Right ventricle myocardium inferior (tissue), 1 donor: ENCODE results near the gene EPB41L2. TPM values are rescaled to one million over a fixed set of nuclear protein-coding genes. Genes with fewer than 3 reads are reported as not detected.

ENCODE experiments used
- ATAC-seq: fragments of 200-7000 bp; cut with Tn5 transposase; one replicate; pipeline ENCODE4 v1.9.1; 2020; ENCODE audit warnings: mild to moderate bottlenecking, moderate library complexity
- DNase-seq: peaks from one replicate; pipeline ENCODE4 v3.0.0; 2021; ENCODE audit errors: missing footprints
- intact Hi-C: fragments of 100-400 bp; cut with DNase I; formaldehyde crosslinking; loops from one replicate; pipeline ENCODE4 v1.11.0; 2022
- total RNA-seq: library from RNA; stranded (reverse); fragmentation: NEBNext Ultra II Directional; extraction: Animal tissue kit (Norgen Biotek cat#: 25700); gene quantifications from one replicate; pipeline ENCODE4 v1.2.1, GENCODE V29; 2021
- donor health status: DM: no; HTN: yes; CAD: no; lungs with severe emphysema.

Gene EPB41L2
- total RNA-seq, 1 donor from 2014 or later, result 97.2 TPM

DNA sequence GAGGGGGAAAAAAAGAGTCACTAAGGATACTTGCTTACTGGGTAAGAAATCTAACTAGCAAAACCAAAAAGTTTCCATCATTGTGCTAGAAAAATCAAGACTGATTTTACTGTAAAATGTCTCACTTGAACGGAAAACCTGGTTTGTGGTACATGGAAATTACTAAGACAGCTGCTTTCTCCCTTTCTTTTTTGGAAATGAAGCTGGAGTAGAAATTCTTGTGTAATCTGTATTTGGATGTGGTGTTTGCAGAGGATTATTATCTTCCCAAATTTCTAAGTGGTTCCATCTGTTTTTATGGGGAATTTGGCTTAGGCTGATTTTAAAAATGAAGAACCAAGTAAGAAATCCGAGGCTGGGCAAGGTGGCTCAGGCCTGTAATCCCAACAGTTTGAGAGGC is 20.4 kb downstream of the EPB41L2 start:
- DNase-seq (no peak), ATAC-seq (peak; percentile 82)
- intact Hi-C loops, result no loop called here

DNA sequence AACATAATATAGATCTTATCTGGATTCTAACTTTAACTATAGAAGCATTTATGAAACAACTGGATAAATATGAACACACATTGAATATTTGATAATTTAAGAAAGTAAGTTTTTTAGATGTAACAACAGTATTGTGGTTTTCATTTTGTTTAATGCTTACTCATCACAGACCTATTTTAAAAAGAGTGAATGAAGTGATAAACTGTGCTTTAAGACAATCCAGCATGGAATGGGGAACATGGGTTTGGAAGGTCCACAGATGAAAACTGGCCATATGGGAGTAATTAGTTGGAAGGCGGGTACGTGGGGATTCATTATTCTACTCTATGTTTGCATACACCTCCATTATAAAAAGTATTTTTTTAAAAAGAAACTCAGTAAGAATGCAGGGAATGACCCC is 21.2 kb downstream of the EPB41L2 start:
- intact Hi-C loops, result no loop called here
- DNase-seq (no peak), ATAC-seq (no peak)

DNA sequence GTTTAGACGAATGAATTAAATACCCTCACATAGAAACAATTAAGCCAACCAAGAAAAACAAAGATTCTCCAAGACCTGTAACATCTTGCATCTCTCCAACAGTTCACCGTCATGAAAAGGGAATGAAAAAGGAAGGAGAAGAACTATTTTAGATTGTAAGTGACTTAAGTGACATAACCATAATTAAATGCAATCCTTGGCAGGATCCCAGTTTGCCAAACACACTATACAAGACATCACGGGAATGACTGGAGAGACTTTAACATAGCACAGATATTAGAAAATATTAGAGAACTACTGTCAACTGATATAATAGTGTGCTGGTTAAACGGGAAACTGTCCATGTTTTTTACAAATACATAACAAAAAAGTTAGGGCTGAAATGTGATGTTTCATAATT is 22.2 kb downstream of the EPB41L2 start:
- ATAC-seq (no peak), DNase-seq (no peak)
- intact Hi-C loops, result no loop called here

DNA sequence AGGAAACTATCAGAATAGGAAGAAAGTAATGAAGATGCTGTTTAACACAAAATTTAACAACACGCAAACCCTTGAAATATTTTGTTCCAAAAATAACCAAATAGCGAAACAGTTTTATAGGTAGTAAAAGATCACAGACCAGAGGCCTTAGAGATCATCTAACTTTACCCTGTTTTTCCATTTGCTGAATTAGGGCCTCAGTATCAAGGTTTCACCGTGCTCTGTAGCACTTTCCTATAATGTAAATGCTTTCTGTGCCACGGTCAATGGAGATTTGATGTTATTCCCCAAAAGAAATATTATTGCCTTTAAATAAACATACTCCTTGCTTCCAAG is 23.7 kb downstream of the EPB41L2 start:
- ATAC-seq, result no peak
- intact Hi-C loops, result no loop called here
- no peak for DNase-seq

DNA sequence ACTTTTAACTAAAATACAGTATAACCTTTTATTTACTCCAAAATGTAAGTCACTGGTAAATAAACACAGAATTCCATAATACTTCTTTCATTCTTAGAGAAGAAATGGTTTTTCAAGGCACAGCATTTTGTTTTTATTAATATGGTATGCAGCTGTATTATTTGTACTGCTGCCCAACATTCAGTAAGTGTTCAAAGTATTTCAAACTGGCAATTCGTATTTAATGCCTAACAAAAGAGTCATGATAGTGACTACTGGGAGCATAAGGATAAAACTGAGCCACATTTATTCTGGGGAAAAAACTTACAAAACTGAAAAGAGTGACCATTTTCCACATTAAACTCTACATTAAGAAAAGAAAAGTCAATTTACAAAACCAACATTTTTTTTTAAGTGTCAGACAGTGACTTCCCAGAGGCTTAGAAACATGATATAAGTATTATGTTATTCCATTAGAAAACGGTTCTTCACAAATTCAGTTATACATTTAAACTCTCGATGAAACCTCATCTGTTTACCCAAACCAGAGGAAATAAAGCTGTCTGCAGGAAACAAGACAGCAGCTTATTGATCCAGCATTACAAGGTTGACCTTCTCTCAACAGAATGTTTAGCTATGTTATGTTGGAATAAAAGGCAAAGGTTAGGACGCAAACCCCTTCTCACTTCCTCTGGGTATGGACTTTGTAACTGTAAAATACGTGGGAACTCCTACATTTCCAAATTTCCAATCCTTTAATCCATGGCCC is 24.3 kb downstream of the EPB41L2 start:
- intact Hi-C loops, result no loop called here
- ATAC-seq, result no peak

DNA sequence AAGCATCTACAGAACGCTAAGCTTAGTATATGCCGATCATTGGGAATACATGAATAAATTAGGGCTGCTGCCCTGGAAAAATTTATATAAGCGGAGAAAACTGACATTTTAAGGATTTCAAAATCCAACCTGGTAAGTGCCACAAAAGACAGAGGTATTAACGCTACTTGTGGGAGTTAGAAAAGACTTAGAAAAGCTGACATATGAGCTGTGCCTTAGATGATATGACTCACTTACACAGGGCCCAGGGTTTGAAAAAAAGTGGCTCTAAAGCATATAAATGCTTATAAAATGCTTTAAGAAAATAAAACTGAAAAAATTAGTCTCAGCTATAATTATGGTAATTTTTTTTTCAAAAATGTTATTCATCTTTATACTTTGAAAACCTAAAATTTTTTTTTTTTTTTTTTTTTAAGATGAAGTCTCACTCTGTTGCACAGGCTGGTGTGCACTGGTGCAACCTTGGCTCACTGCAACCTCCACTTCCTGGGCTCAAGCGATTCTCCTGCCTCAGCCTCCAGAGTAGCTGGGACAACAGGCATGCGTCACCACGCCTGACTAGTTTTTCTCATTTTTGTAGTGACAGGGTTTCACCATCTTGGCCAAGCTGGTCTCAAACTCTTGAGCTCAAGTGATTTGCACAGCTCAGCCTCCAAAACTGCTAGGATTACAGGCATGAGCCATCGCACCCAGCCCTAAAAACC is 25.7 kb downstream of the EPB41L2 start:
- ATAC-seq (no peak), DNase-seq (no peak)
- intact Hi-C loops, result no loop called here

More for the DNA sequence above, 24.3 kb downstream of the EPB41L2 start:
- DNase-seq, result no peak

DNA sequence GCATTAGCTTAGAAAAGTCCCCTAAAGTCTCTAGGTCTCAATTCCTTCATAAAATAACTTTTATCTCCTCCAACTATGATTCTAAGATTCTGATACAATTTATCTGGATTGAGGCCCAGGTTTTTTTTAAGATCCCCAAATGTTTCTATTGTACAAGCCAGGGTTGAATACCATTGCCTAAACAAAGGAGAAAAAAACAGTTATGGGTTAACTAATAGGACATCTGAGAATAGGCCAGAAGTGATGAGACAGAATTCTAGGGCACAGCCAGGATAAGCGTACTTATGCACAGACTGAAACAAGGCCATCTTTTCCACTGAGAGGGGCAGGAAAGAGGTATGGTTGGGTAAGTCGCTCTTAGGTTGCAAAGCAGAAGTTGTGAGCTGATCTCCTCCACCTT is 26.4 kb downstream of the EPB41L2 start:
- intact Hi-C loops, result no loop called here
- ATAC-seq (no peak), DNase-seq (no peak)

DNA sequence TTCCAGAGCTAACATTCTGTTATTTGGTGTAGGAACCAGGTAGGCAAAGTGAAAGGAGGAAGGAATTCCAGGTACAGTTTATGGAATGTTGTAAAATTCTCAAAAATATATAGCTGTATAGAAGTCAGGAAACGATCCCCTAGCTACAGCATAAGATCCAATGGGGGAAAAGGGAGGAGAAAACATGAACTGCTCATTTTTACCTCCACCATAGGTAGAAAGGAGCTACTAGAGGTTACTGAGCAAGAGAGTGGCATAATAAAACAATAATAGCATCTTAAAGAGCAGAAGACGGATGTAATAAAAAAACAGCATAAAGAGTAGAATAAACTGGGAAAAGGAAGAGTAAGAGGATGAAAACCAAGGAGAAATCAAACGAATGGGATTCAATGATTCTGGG is 26.9 kb downstream of the EPB41L2 start:
- no peak for ATAC-seq
- intact Hi-C loops, result no loop called here

DNA sequence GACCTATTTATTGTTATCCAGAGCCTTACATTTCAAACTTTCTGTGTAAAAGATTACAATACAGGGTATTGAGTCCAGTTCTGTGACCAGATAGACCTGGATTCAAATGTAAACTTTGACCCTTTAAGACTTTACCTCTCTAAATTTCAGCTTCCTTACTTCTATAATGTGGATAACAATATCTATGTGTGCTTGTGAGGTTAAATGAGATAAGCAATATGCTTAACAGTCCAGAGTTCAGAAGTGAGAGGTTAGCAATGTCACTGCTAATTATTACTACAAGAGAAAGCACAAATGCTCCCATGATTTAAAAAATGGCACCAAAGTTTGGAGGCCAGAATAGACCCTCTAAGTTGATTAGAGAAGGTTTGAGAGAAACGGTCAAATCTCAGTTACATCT is 27.5 kb downstream of the EPB41L2 start:
- DNase-seq (no peak), ATAC-seq (no peak)
- intact Hi-C loops, result no loop called here

More for the DNA sequence above, 26.9 kb downstream of the EPB41L2 start:
- no peak for DNase-seq

DNA sequence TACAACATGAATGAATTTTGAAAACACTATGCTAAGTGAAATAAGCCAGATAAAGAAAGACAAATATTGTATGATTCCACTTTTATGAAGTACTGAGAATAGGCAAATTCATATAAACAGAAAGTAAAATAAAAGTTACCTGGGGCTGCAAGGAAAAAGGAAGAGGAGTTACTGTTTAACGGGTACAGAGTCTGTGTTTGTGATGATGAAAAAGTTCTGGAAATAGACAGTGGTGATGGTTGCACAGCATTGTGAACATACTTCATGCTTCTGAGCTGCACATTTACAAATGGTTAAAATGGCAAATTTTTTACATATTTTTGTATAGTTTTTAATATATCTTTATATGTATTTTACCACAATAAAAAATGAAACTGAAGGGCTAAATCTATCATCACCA is 29.4 kb downstream of the EPB41L2 start:
- DNase-seq (no peak), ATAC-seq (no peak)
- intact Hi-C loops, result no loop called here

DNA sequence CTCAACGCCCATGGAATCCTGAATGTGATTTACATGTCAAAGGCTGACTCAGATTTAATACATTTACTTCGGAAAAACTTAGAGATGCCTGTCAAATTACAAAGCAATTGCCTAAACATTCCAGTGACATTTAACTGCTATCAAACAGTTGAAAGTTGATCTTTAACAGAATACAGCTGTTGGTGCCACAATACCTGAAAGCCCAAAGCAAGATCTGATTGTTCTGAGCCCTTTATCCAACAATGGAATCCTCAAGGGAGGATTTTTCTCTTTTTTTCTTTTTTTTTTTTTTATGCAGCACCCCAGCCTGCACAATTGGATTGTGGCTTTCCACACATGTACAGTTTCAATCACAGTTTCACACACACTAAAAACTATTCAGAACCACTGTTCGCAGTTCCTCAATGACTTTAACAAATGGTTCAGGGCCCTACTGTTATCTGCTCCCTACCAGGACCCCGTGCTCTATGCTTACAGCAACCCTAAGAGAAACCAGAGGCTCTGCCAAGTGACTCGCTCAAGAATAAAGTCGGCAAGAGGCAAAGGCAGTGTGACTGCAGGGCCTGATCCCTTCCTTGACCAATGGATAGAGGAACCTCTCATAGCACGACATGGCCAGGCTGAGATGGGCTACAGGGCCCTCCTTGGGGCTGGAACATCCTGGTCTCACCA is 33.3 kb downstream of the EPB41L2 start:
- intact Hi-C loops, result no loop called here
- DNase-seq (no peak), ATAC-seq (peak; percentile 54)

DNA sequence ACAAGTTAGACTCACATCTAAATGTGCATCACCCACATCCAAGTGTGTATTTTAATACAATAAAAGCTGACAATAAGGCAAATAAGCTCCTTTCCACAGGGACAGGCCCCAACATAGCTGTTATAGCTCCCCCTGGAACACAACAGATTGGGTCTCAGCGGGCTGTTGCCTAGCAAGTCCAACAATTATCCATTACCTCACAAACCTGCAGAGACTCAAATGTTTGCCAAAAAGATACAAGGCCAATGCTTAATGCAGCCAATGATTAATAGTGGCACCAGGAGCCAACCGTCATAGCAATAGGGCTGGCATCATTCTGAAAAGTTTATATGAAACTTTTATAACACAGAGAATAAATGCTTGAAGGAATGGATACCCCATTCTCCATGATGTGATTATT is 35.7 kb downstream of the EPB41L2 start:
- DNase-seq (no peak), ATAC-seq (no peak)
- intact Hi-C loops, result no loop called here

DNA sequence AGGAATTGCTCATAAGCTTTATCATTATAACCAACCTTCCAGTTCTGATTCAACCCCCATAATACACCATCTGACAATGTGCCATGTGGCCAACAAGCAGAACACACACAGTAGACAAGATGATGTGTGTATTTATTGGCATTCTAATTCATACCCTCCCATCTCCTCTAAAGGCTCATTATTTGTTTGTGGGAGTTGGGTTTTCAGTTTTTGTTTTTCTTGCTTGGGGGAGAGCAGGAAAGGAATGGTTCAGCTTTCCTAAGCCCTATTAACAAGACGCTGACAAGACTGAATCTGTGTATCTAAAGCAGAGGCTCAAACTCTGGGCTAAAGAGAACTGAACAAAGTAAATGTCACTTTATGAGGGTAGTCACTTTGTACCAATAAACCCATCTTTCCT is 36.8 kb downstream of the EPB41L2 start:
- DNase-seq, result no peak
- ATAC-seq, result no peak
- intact Hi-C loops, result no loop called here

DNA sequence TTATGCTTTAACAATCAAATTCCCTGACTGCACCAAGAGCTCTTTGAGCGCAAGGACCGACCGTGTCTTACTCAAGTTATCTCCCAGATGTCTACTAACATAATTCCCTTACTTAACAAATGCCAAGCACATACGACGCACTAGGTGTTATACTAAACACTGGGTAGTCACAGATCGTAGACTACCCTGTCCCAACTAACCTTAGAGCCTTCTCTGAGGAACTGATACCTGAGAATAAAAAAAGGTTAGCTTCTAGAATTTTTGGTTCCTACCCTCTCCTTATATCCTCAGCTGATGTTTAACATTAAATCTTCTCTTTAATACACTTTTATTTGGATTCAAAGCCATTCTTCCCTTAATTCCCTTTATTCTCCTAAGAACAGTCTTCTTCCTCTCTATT is 38.5 kb downstream of the EPB41L2 start:
- DNase-seq (no peak), ATAC-seq (no peak)
- intact Hi-C loops, result no loop called here

DNA sequence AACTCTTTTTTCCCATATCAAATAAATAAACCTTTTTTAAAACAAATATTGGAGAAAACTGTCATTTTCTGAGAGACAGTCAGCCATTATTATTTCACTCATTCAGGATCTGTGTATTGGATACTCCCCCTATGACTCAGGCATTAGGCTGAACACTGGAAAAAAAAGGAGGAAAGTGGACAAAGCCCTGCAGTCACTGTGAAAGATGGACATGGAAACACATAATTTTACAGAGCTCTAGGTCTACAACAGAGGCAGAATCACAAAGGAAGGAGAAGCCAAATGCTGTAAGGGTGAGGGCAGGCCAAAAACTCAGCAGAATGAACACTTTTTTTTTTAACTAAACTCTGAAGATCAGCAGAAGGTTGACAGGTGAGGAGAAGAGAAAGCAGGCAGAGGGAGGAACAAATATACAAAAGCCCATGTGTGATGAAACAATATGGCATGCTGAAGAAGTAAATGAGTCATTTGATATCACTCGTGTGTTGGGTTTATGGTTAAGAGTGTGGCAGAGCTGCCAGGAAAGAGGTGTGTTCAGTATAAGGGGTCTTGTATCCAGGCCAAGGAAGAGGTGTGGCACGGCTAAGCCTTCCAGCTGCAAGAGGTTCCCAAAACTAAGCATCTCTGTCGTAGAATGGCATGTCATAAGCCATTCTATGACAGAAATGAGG is 39.1 kb downstream of the EPB41L2 start:
- DNase-seq, result no peak
- no peak for ATAC-seq
- intact Hi-C loops, result no loop called here

DNA sequence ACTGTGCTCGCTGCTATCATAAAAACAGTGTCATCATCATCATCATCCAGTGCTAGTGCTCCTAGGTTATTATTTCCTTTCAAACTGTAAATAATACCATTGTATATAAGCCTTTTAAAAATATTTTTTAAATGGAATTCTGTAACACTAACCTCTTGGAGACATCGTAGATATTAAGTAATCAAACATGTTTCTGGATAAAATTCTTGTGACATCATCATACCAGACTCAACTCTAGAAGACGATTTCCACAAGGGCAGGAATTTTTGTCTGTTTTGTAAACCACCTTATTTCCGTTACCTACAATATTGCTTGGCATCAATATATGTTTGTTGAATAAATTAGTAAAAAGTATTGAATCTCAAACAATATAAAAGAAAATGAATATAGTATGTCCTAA is 40.4 kb downstream of the EPB41L2 start:
- intact Hi-C loops, result no loop called here
- DNase-seq (no peak), ATAC-seq (no peak)

DNA sequence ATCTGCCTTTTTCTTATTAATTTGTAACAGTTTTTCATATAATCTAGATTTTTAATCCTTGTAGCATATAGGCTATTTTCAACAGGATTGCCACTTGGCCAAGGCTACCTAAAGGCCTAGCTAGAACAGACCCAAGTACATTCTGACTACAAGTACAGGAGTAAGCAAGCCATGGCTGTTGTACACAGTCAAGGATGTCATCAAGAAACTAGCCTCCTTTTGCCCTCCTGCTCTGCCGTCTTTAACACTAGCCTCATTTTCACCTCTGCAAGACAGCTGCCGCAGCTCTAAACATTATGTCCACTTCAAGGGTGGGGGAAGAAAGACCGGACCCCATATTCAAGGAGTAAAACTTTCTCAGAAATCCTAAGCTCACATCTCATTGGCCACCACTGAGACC is 45.1 kb downstream of the EPB41L2 start:
- intact Hi-C loops, result no loop called here

DNA sequence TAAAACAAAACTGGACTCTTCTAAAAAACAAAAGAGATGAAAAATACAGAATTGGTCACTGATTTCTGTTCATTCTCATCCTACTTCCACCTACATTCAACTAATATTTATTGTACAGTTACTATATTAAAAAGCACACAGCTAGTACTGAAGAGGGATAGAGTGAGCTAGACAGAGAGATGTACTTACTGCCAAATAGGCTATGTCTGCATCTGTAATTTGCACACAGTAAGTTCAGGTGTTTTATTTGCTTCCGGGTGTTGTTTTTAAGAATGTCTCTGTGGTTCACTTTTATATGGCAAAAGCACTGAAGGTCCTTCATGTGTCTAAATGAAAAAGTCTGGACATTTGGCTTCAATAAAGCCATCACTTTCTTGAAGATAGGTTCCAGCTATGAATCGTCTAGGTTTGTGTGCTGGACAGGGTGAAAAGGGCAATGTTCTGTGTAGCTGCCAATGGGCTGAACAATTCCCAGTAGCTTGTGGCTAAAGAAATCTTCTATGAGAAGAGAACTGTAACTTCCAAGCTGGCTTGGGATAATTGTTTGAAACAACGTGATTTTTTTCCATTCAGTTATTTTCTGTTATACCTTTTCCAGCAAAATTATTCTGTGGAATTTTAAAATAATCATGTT is 47.3 kb downstream of the EPB41L2 start:
- DNase-seq, result no peak
- ATAC-seq, result peak; percentile 79
- intact Hi-C loops, result no loop called here

More for the DNA sequence above, 45.1 kb downstream of the EPB41L2 start:
- DNase-seq (no peak), ATAC-seq (no peak)

DNA sequence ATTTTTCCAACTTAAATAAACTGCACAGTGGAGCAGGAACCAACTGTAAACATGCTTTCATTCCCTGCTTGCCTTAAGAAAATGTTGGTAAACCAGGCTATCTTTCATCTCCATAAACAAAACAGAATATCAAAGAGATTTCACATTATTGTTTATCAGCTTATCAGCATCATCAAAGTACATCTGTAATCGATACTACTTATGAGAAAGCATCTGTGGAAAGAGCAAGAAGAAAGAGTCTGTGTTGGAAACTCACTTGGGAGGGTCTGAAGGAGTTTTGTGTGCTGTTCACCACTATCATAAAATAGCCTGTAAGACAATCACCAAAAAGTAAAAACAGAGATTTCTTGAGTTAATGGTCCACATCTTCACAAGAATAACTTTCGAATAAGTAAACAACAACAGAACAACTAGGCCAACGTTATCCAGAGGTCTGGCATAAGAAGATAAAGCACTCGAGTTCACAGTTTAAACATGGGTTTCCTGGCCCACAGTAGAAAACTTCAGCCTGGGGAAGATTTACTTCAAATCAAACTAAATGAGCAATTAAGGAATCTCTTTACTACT is 47.9 kb downstream of the EPB41L2 start:
- ATAC-seq (no peak), DNase-seq (no peak)
- intact Hi-C loops, result no loop called here
